Measurements from ENCODE around the gene SEC22A. TPM values are rescaled to one million over a fixed set of nuclear protein-coding genes. Genes with fewer than 3 reads are reported as not detected.
A peak's percentile ranks its signal among the peaks of the same experiment; 100 is the strongest.

SEC22A gene
- total RNA-seq, 1 donor from 2014 or later, result 9.5 TPM

GRCh38 chr3:123256256-123256655 lies 54.5 kb downstream of the SEC22A start:
- no peaks in the 10 kb centered on the region for H3K27me3 ChIP-seq (ENCODE audit: low read depth)
- H3K9me3 ChIP-seq (replicated peaks), result no peaks in the 10 kb centered on the region
- no peak overlapping the region for H3K27ac ChIP-seq (replicated peaks)
- peaks cover 12% of the 10 kb centered on the region for H3K36me3 ChIP-seq
- DNase-seq, result no peak
- TF ChIP-seq CTCF (IDR thresholded peaks at IDR 0.05; ENCODE audit: borderline replicate concordance), result no peak
- H3K4me3 ChIP-seq, result no peak overlapping the region
- intact Hi-C loops (cut with micrococcal nuclease), result no loop called here
- H3K4me1 ChIP-seq, result peaks cover 6% of the 10 kb centered on the region

- no peak for DNase-seq
- intact Hi-C loops (cut with micrococcal nuclease), result no loop called here
- peaks cover 6% of the 10 kb centered on the region for H3K4me1 ChIP-seq
- H3K27ac ChIP-seq (replicated peaks), result no peak overlapping the region
- peaks cover 7% of the 10 kb centered on the region for H3K36me3 ChIP-seq
- H3K4me3 ChIP-seq, result no peak overlapping the region
- no peak for TF ChIP-seq CTCF (IDR thresholded peaks at IDR 0.05; ENCODE audit: borderline replicate concordance)
- H3K27me3 ChIP-seq (ENCODE audit: low read depth), result no peaks in the 10 kb centered on the region
- H3K9me3 ChIP-seq (replicated peaks), result no peaks in the 10 kb centered on the region
These were observed 56.6 kb downstream of the SEC22A start for GRCh38 chr3:123258359-123258758.

- Histone ChIP-seq H3K4me3 (no peak overlapping the region), H3K36me3 (peaks cover 10% of the 10 kb centered on the region), H3K4me1 (peaks cover 6% of the 10 kb centered on the region), H3K27me3 (ENCODE audit: low read depth) (no peaks in the 10 kb centered on the region), H3K27ac (replicated peaks) (no peak overlapping the region), H3K9me3 (replicated peaks) (no peaks in the 10 kb centered on the region)
- TF ChIP-seq CTCF (IDR thresholded peaks at IDR 0.05; ENCODE audit: borderline replicate concordance), result peak; percentile 72
- no peak for DNase-seq
- intact Hi-C loops (cut with micrococcal nuclease), result no loop called here
These were observed 57.2 kb downstream of the SEC22A start for GRCh38 chr3:123258811-123259420.

- DNase-seq, result no peak
- no peak overlapping the region for H3K27ac ChIP-seq (replicated peaks)
- H3K36me3 ChIP-seq, result peaks cover 22% of the 10 kb centered on the region
- intact Hi-C loops (cut with micrococcal nuclease), result no loop called here
- no peak for TF ChIP-seq CTCF (IDR thresholded peaks at IDR 0.05; ENCODE audit: borderline replicate concordance)
- no peaks in the 10 kb centered on the region for H3K27me3 ChIP-seq (ENCODE audit: low read depth)
- peaks cover 6% of the 10 kb centered on the region for H3K4me1 ChIP-seq
- H3K4me3 ChIP-seq, result no peak overlapping the region
- H3K9me3 ChIP-seq (replicated peaks), result peaks cover 3% of the 10 kb centered on the region
These were observed 59.9 kb downstream of the SEC22A start for GRCh38 chr3:123261666-123262065.

GRCh38 chr3:123262226-123262625 lies 60.5 kb downstream of the SEC22A start:
- no peak for TF ChIP-seq CTCF (IDR thresholded peaks at IDR 0.05; ENCODE audit: borderline replicate concordance)
- no peaks in the 10 kb centered on the region for H3K27me3 ChIP-seq (ENCODE audit: low read depth)
- peaks cover 7% of the 10 kb centered on the region for H3K9me3 ChIP-seq (replicated peaks)
- no peak for DNase-seq
- peaks cover 22% of the 10 kb centered on the region for H3K36me3 ChIP-seq
- intact Hi-C loops (cut with micrococcal nuclease), result no loop called here
- no peak overlapping the region for H3K4me3 ChIP-seq
- peaks cover 6% of the 10 kb centered on the region for H3K4me1 ChIP-seq
- no peak overlapping the region for H3K27ac ChIP-seq (replicated peaks)

Measured in left ventricle myocardium inferior (tissue), 1 donor.